ENCODE data around the gene TNNT3. TPM values are rescaled to one million over a fixed set of nuclear protein-coding genes. Genes with fewer than 3 reads are reported as not detected.

Gene TNNT3
- total RNA-seq, 1 experiment from 2014 or later, result not detected

DNA sequence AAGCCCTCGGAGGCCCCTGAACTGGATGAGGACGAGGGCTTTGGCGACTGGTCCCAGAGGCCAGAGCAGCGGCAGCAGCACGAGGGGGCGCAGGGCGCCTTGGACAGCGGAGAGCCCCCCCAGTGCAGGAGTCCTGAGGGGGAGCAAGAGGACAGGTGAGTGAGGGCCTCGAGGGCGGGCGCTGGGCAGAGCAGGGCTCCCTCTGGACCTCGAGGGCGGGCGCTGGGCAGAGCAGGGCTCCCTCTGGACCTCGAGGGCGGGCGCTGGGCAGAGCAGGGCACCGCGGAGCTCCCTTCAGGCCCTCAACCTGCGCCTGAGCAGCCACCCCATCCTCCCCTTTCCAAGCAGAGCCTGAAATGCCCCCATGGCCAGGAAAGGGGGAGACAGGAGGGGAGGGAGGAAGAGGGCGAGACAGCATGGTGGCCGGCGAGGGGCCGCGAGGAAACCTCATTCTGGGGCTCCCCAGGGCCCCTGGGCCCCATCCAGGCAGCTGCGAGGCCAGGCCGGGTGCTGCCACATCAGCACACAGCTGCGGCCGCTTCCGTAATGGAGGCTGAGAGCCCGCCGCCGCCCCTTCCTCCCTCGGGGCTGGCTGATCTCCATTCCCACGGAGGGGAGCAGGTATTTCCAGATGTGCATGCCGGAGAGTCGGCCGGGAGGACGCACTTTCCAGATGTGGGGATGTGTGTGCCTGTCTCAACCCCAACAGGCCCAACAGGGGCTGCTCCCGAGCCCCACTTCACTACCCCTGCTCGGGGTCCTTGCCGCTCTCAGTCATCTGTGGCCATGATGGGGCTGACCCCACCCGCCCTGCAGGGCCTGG is 37.9 kb upstream of the TNNT3 start:
- Histone ChIP-seq H2BK5ac (ENCODE audit: insufficient read length, low read length) (no peak overlapping the region), H3T11ph (ENCODE audit: low read length) (no peak overlapping the region), H3K4me2 (ENCODE audit: insufficient read depth, insufficient read length, low read length) (no peak overlapping the region), H3K9ac (ENCODE audit: extremely low read depth, insufficient read length, low read length) (no peak overlapping the region), H2BK20ac (ENCODE audit: low read depth, low read length, poor library complexity, severe bottlenecking) (no peak overlapping the region), H2BK15ac (ENCODE audit: low read depth, low read length) (no peak overlapping the region), H3K27me3 (ENCODE audit: insufficient read depth, low read length) (no peaks in the 10 kb centered on the region), H3K9me3 (ENCODE audit: control insufficient read depth, low read depth, low read length) (no peaks in the 10 kb centered on the region), H3K79me1 (ENCODE audit: insufficient read depth, low read depth, low read length, poor library complexity, severe bottlenecking) (no peaks in the 10 kb centered on the region), H4K8ac (replicated peaks; ENCODE audit: insufficient read length, low read depth, low read length) (no peak overlapping the region), H3K14ac (ENCODE audit: insufficient read depth, low read length) (no peak overlapping the region), H3K23me2 (ENCODE audit: insufficient read length, low read depth, low read length, poor library complexity, severe bottlenecking) (no peaks in the 10 kb centered on the region), H2BK120ac (ENCODE audit: low read depth, low read length, poor library complexity, severe bottlenecking) (no peak overlapping the region), H3K56ac (ENCODE audit: insufficient read length, low read depth, low read length) (no peak overlapping the region), H3K27ac (ENCODE audit: insufficient read length, low read depth, low read length) (no peak overlapping the region), H4K91ac (ENCODE audit: insufficient read length, low read depth, low read length) (no peak overlapping the region), H3K23ac (ENCODE audit: insufficient read length, low read depth, low read length) (no peak overlapping the region), H3K4ac (ENCODE audit: low read depth, low read length) (no peak overlapping the region), H3K79me2 (ENCODE audit: insufficient read depth, low read length) (no peaks in the 10 kb centered on the region), H3K18ac (ENCODE audit: insufficient read length, low read depth, low read length) (no peak overlapping the region), H4K20me1 (ENCODE audit: control insufficient read depth, insufficient read depth, insufficient read length) (no peaks in the 10 kb centered on the region), H4K5ac (ENCODE audit: insufficient read length, low read depth, low read length) (no peak overlapping the region), H2BK12ac (ENCODE audit: insufficient read length, low read depth, low read length) (no peak overlapping the region), H3K4me1 (ENCODE audit: insufficient read depth, low read length) (no peaks in the 10 kb centered on the region), H2AK5ac (ENCODE audit: insufficient read length, low read length) (no peak overlapping the region), H2AFZ (ENCODE audit: low read length) (no peak overlapping the region)
- Mint-ChIP-seq H3K27ac (no peak overlapping the region), H3K9me3 (no peaks in the 10 kb centered on the region), H3K4me3 (no peak overlapping the region), H3K36me3 (ENCODE audit: insufficient read depth in 1 of 3, low read depth in 3 of 3) (no peaks in the 10 kb centered on the region), H3K27me3 (ENCODE audit: low read depth) (peaks cover 2% of the 10 kb centered on the region; the same call in 1 of the 2 replicates), H3K4me1 (no peaks in the 10 kb centered on the region)
- TF ChIP-seq, protein P1, sequence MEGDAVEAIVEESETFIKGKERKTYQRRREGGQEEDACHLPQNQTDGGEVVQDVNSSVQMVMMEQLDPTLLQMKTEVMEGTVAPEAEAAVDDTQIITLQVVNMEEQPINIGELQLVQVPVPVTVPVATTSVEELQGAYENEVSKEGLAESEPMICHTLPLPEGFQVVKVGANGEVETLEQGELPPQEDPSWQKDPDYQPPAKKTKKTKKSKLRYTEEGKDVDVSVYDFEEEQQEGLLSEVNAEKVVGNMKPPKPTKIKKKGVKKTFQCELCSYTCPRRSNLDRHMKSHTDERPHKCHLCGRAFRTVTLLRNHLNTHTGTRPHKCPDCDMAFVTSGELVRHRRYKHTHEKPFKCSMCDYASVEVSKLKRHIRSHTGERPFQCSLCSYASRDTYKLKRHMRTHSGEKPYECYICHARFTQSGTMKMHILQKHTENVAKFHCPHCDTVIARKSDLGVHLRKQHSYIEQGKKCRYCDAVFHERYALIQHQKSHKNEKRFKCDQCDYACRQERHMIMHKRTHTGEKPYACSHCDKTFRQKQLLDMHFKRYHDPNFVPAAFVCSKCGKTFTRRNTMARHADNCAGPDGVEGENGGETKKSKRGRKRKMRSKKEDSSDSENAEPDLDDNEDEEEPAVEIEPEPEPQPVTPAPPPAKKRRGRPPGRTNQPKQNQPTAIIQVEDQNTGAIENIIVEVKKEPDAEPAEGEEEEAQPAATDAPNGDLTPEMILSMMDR (conservative IDR thresholded peaks at IDR 0.05), result no peak
- peak; percentile 24 for DNase-seq
- WGBS (ENCODE audit: extremely low coverage, insufficient read length, low lambda C conversion rate), result no CpG with 5 or more reads among the region's 43 CpGs
